Right ventricle myocardium superior (tissue), 1 donor: Measurements from ENCODE around the gene P2RX7. TPM values are rescaled to one million over a fixed set of nuclear protein-coding genes. Genes with fewer than 3 reads are reported as not detected.

ENCODE experiments used
- ATAC-seq: fragments of 200-7000 bp; cut with Tn5 transposase; one replicate; pipeline ENCODE4 v1.9.1; 2020; ENCODE audit warnings: mild to moderate bottlenecking; ENCODE audit not compliant: poor library complexity
- DNase-seq: peaks from one replicate; pipeline ENCODE4 v3.0.0-alpha.2; 2020
- intact Hi-C: fragments of 100-400 bp; cut with DNase I; formaldehyde crosslinking; loops from one replicate; pipeline ENCODE4 v1.11.2; 2022
- total RNA-seq: library from RNA; stranded (reverse); fragmentation: NEBNext Ultra II Directional; extraction: Animal tissue kit (Norgen Biotek cat#: 25700); gene quantifications from one replicate; pipeline ENCODE4 v1.2.1, GENCODE V29; 2021
- donor health status: DM: no; HTN: yes; CAD: no; lungs with severe emphysema.

The P2RX7 gene
- total RNA-seq, 1 donor from 2014 or later: 1.7 TPM

DNA sequence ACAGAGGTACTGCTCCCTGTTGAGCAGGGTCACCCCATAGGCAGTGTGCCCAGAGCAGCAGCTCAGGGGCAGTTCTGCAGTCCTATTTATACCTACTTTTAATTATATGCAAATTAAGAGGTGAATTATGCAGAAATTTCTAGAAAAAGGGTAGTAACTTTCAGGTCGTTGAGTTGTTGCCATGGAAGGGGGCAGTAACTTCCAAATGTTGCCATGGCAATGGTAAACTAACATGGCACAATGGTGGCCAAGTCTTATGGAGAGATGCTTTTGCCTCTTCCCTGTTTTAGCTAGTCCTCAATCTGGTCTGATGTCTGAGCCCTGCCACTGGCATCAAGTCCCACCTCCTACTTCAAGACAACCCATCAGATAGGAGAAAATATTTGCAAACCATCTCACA lies 30.4 kb upstream of the P2RX7 start:
- ATAC-seq (no peak), DNase-seq (no peak)
- intact Hi-C loops: no loop called here

DNA sequence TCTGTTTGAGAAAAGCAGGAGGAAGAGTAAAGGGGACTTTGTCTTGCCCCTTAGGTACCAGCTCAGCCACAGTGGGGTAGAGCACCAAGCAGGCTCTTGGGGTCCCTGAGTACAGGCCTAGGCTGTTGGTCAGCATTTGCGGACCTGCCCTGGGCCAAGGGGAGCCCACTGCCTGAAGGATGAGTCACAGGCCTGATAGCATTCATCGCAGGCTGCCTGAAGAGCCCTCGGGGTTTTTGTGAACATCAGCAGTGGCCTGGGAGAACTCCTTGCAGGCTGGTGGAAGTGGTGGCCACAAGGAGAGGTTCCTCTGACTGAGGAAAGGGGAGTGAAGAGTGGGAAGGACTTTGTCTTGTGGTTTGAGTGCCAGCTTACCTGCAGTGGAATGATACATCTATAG lies 25.0 kb upstream of the P2RX7 start:
- intact Hi-C loops: no loop called here
- no peak for ATAC-seq
- no peak for DNase-seq

DNA sequence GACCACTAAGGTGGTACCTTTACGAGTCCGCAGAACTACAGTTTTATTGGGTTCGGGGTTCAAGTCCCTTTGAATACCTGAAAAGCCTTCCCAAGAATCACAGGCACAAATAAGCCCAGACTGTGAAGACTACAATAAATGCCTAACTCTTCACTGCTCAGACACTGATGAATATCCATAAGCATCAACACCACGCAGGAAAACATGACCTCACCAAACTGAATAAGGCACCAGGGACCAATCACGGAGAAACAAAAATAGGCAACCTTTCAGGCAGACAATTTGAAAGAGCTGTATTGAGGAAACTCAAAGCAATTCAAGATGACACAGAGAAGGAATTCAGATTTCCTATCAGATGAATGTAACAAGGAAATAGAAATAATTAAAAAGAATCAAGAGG lies 24.2 kb upstream of the P2RX7 start:
- DNase-seq (no peak), ATAC-seq (no peak)
- intact Hi-C loops: no loop called here

DNA sequence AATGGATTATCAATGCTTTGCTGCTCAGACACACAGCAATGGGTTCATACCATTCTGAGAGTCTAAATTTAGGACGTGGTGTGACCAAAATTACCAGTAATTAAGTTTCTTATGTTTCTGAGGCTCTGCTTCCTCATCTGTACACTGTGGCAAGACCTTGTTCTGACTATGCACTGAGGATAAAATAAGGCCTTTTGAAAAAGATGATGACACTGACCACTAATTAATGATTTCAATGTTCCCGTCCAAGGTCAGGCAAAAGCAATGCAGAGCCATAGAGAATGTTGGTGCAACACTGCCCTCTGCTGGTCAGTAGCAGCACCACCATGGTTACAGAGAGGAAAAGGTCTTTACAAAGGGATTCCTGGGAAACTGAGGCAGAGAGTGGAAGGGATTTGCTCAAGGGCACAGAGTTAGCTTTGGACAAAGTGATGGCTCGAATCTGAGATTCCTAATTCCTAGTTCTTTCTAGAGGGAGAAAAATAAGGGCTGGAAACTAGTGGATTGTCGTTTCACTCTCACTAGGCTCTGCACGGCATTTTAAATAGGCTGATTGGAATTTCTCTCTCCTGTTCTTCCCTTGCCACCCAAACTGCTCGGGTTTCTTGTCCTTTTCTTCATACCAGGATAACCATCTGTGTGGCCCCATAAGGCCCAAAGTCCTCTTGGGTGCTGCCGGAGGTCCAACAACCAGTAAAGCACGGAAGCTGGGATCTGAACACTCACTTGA lies 22.3 kb upstream of the P2RX7 start:
- ATAC-seq: peak; percentile 91
- intact Hi-C loops: no loop called here
- DNase-seq: peak; percentile 59

DNA sequence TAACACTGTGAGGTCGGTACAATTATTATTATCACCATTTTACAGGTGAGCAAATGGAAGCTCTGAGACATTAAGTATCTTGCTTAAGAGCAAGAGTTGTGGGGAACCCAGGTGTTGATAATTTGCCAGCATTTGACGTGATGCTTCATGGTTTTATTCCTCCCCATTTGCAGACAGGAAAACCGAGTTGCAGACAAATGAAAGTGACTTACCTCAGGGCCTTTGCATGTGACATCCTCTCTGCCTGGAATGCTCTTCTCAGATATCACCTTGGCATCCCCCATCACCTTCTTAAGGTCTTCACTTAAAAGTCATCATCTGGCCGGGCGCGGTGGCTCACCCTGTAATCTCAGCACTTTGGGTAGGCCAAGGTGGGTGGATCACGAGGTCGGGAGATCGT lies 21.0 kb upstream of the P2RX7 start:
- intact Hi-C loops: no loop called here
- DNase-seq (no peak), ATAC-seq (no peak)

DNA sequence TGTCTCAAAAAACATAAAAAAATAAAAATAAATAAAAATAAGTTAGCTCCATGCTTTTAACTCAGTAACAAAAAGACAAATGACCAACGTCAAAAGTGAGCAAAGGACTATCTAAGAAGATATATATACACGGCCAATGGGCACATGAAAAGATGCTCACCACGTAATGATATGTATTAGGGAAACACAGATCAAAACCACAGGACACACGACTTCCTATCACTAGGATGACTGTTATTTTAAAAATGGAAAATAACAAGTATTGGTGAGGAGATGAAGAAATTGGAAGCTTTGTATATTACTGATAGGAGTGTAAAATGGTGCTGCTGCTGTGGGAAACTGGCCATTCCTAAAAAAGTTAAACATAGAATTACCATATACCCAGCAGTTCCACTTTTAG lies 20.2 kb upstream of the P2RX7 start:
- ATAC-seq (no peak), DNase-seq (no peak)
- intact Hi-C loops: no loop called here

DNA sequence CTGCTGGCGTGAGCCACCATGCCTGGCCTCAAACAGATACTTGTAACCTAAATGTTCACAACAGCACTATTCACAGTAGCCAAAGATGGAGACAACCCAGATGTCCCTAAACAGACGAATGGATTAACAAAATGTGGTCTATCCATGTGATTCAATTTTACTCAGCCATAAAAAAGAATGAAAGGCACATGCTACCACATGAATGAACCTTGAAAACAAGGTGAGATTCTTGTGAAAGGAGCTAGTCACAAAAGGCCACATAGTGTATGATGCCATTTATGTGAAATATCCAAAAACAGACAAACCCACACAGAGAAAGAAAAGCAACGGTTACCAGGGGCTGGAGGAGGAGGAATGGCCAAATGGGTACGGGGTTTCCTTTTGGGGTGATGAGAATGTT lies 19.6 kb upstream of the P2RX7 start:
- intact Hi-C loops: no loop called here
- ATAC-seq (no peak), DNase-seq (no peak)

DNA sequence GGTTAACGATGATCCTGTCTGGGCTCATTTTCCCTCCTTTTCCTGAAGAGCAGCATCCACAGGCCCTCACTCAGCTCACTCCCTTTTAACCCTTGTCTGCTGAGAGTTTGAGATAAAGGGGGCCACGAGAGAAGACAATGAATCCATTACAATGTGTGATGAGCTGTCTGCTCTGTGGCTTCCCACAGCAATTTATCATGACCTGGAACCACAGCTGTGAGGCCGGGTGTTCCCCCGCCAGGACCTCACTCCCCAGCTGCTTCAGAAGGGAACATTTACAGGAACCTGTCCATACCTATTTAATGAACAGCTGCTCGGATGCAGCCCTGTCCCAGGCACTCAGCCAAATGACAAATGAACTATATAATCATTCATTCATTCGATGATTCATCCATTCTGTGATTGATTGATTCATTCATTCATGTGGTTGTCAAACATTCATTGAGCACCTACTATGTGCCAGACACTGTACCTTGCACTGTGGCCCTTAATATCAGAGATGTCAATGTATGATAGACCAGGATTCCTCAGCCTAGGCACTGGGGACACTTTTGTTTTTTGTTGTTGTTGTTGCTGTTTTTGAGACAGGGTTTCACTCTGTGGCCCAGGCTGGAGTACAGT lies 18.5 kb upstream of the P2RX7 start:
- no peak for ATAC-seq
- intact Hi-C loops: no loop called here
- DNase-seq: no peak

DNA sequence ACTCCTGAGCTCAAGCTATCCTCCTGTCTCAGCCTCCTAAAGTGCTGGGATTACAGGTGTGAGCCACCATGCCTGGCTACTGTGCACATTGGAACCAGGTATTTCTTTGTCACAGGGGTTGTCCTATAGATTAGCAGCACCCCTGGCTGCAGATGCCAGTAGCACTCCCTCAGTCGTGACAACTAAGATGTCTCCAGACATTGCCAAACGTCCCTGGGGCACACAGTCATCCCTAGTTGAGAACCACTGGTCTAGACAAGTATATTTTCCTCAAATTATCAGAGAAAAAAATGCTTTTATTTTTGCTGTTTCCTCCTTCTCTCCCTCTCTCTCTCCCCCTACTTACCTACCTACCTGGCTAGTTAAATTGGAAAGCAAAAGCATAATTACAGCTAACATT lies 17.9 kb upstream of the P2RX7 start:
- DNase-seq (no peak), ATAC-seq (no peak)
- intact Hi-C loops: no loop called here

DNA sequence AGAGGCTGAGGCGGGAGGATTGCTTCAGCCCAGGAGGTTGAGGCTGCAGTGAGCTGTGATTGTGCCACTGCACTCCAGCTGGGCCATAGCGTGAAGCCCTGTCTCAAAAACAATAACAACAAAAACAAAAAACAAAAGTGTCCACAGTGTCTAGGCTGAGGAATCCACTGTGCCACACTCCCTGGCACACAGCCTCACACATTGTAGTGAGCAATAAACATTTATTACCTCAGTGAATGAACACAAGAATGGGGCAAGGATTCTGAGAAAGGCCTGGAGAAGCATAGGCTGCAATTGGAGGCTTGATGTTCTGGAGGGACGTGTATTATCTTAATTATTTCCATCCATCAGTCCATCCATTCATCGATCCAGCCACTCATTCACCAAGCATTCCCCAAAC lies 17.1 kb upstream of the P2RX7 start:
- no peak for ATAC-seq
- intact Hi-C loops: no loop called here

DNA sequence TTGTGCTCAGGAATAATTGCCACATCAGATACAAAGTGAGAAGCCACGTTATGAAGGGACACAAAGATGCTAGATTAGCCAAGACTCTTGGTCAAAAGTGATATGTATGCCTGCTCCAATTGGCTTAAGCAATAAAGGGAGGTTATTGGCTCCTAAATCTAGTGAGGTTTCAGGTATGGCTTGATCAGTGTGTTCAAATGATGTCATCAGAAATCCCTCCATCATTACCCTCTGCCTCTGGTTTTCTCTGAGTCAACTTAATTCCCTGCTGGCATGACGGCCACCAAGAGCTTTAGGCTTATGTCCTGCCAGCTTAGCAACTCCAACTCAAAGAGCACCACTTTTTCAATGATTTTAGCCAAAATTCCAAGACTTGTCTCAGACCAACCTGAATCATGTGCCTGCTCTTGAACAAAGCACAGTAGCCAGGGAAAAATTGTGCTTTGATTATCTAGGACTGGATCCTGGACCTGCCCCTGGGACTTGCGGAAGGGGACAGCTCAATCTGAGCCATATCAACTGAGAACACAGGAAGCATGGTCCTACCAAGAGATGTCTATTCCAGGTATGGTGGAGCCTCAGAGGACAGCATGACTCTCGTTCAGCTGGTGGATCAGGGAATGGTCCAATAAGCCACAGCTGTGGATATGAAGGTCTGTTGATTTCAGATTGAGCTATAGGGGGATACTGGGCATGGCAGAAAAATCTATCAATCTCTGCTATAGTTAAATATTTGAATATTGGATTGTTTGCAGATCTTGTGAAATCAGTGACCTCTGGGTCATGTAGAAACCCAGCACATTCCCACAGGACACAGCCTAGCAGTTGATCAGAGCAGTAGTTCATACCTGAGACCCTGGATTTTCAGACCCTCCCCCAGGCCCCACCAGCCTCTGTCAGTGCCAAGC lies 16.1 kb upstream of the P2RX7 start:
- DNase-seq (no peak), ATAC-seq (no peak)
- intact Hi-C loops: no loop called here

More for the DNA sequence above, 17.1 kb upstream of the P2RX7 start:
- DNase-seq: no peak

DNA sequence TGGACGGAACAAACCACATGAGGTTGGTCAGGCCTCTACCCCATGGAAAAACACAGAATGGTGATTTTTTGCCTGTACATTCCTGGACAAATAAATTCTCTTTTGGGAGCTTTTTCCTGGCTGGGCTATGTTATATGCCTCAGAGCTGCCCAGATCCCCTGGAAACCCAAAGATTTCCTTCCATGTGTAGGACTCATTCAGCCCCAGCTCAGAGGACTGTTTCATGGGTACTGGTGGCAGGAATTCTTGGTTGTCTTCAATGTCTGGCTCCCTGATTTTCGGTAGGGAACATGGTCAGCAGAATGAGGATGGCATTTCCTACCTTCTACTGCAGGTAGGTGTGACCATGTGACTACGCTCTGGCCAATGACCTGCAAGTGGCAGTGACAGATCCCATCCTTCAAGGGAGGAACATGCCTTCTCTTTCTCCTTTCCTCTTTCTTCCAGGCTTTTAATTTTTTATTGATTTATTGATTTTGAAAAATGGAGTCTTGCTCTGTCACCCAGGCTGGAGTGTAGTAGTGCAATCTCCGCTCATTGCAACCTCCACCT lies 15.4 kb upstream of the P2RX7 start:
- DNase-seq (no peak), ATAC-seq (no peak)
- intact Hi-C loops: no loop called here

DNA sequence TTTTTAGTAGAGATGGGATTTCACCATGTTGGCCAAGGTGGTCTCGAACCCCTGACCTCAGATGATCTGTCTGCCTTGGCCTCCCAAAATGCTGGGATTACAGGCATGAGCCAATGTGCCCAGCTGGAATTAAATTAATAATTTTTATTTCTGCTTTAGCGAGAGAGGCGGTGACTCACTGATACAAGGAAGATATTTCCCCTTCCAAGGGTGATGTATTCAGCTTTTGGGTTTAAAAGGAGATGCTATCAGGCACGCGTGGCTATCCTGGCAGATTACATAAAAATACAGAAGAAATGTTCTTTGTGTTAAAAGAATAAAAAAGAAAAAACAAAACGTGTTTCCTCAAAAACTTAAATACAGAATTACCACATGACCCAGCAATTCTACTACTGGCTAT lies 12.4 kb upstream of the P2RX7 start:
- intact Hi-C loops: no loop called here
- DNase-seq (no peak), ATAC-seq (no peak)

DNA sequence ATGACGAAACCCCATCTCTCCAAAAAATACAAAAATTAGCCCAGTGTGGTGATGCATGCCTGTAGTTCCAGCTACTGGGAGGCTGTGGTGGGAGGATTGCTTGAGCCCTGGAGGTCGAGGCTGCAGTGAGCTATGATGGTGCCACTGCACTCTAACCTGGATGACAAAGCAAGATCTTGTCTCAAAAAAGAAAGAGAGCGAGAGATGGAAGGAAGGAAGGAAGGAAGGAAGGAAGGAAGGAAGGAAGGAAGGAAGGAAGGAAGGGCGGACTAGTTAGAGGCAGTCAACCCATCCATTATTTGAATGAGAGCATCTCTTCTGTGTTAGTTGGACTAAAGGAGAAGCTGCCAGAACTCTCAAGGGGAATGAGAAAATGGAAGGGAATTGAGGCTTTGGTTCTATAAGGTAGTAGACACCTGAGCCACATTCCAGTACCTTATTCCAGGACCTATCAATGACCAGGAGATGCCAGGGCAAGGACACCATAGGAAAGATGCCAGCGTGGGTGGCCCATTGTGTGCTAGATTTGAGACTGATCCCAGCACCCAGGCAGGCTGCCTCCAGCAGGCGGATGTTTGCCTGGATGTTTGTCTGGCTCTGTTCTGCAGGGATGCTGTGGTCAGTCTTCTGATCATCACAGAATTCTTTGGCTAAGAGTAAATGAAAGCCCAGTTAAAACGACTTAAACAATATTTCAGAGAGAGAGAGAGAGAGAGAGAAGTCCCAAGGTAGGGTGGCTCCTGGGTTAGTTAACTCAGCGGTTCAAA lies 11.5 kb upstream of the P2RX7 start:
- intact Hi-C loops: no loop called here
- DNase-seq (no peak), ATAC-seq (no peak)

DNA sequence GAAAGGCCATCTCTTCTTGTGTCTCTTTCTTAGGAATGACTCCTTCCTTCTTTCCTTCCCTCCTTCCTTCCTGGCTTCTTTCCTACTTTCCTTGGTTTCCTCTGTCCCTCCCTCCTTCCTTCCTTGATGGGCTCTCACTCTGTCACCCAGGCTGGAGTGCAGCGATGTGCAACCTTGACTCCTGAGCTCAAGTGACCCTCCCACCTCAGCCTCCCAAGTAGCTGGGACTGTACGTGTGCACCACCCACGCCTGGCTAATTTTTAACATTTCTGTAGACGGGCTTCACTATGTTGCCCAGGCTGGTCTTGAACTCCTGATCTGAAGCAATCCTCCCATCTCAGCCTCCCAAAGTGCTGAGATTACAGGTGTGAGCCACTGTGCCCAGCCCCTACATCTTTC lies 10.9 kb upstream of the P2RX7 start:
- ATAC-seq: no peak
- intact Hi-C loops: no loop called here
- no peak for DNase-seq

DNA sequence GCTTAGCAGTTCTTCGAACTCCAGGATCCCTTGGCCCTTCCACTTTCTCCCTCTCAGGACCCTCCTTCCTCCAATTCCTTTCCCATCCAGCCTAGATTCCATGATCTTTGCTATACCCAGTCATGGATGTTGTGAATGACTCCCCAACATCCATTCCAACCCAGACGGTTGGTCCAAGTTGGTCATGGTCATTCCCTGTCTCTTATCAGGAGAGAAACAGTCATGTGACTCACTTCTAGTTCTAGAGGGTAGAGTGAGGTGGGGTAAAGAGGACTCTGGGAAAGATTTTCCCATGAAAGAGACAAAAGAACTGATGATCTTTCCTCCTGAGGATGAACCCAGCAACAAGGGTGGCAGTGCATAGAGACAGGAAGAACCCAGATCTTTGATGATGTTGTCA lies 9.2 kb upstream of the P2RX7 start:
- DNase-seq: no peak
- ATAC-seq: no peak
- intact Hi-C loops: no loop called here

DNA sequence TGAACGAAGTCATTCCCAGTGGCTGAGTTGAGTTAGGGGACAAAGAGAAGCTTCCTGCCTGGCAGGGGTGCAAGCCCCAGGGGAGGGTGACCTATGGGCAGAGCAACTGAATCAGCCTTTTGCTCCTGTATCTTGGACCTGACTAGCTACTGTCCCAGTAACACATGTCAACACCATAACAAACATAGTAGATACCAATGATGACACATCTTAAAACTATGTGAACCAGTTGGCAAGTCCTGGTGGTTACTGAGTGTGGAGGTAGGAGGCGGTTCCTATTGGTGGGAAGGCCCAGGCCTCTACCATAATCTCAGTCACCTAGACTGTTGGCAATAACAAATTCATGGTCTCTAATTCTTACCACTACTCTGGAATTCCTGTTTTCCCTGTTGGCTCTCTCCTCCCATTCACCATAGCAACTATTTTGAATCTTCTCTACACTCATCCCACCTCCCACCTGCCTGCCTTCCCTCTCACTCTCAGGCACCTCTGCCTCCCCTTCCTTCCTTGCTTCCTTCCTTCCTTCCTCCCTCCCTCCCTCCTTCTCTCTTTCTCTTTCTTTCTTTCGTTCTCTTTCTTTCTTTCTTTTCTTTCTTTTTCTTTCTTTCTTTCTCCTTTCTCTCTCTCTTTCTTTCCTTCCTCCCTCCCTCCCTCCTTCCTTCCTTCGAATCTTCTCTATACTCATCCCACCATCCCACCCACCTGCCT lies 8.1 kb upstream of the P2RX7 start:
- DNase-seq: no peak
- intact Hi-C loops: no loop called here
- peak; percentile 82 for ATAC-seq

DNA sequence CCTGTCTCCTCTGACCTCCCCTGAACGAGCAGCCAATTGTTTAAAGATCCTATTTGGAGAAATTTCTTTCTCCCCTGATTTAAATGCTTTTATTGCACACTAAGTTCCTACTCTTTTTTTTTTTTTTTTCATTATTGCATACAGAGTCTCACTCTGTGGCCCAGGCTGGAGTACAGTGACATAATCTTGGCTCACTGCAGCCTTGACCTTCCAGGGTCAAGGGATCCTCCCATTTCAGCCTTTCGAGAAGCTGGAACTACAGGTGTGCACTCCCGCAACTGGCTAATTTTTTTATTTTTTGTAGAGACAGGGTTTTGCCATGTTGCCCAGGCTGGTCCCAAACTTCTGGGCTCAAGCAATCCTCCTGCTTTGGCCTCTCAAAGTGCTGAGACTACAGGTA lies 5.2 kb upstream of the P2RX7 start:
- intact Hi-C loops: no loop called here
- DNase-seq (no peak), ATAC-seq (no peak)
